ENCODE measurements around the gene CCDC9.

- TF ChIP-seq CTCF (IDR thresholded peaks at IDR 0.05) (no peak), EZH2 (IDR thresholded peaks at IDR 0.05) (no peak)
Measured at GRCh38 chr19:47269596-47269995, 13.3 kb downstream of the CCDC9 start.

Data from neural progenitor cell (in vitro differentiated cells).